GM12892 (cell line): ENCODE data around the gene FCRL6. TPM values are rescaled to one million over a fixed set of nuclear protein-coding genes. Genes with fewer than 3 reads are reported as not detected.

Source experiments
- DNase-seq: peaks from one replicate; pipeline ENCODE4 v3.0.0; 2011; ENCODE audit not compliant: insufficient read length
- FAIRE-seq: peaks from 2 replicates; lab custom pipeline; 2011; peaks lifted over from hg19 to GRCh38; lab: Jason Lieb, UNC
- POLR2A ChIP-seq: IDR thresholded peaks from 2 replicates; pipeline ENCODE4 v1.6.1; 2011; ENCODE audit warnings: low read depth, low read length, control low read depth
- POLR2AphosphoS5 ChIP-seq: IDR thresholded peaks from 2 replicates; pipeline ENCODE4 v1.6.1; 2011; ENCODE audit warnings: low read depth, low read length, control low read depth
- TAF1 ChIP-seq: IDR thresholded peaks from 2 replicates; pipeline ENCODE4 v1.6.1; 2011; ENCODE audit warnings: low read depth, mild to moderate bottlenecking, control low read depth, low read length, borderline replicate concordance
- polyA plus RNA-seq: library from polyadenylated mRNA; unstranded; fragments of >200 nt; gene quantifications from one replicate; pipeline ENCODE4 v1.2.1, GENCODE V29; 2012; ENCODE audit warnings: missing spikeins, inconsistent platforms; ENCODE audit not compliant: missing spikeins

FCRL6 gene
- polyA plus RNA-seq = not detected

- TF ChIP-seq TAF1 (no peak), POLR2A (no peak), POLR2AphosphoS5 (no peak)
- FAIRE-seq (no peak), DNase-seq (no peak)
Measured at GRCh38 chr1:159802111-159802510, at the start of gene FCRL6. FCRL6 (plus strand) TSS chr1:159802360; CDS start chr1:159802425, 65 bp downstream.

- no peak for DNase-seq
- no peak for FAIRE-seq
- TF ChIP-seq POLR2A (no peak), TAF1 (no peak), POLR2AphosphoS5 (no peak)
Measured at GRCh38 chr1:159753386-159753785, 48.8 kb upstream of the FCRL6 start.

GRCh38 chr1:159755451-159756007 lies 46.6 kb upstream of the FCRL6 start:
- FAIRE-seq = no peak
- no peak for DNase-seq

GRCh38 chr1:159756397-159756796 lies 45.8 kb upstream of the FCRL6 start:
- no peak for DNase-seq
- TF ChIP-seq TAF1 = no peak
- TF ChIP-seq POLR2A = no peak
- TF ChIP-seq POLR2AphosphoS5 = no peak
- FAIRE-seq = no peak

More at GRCh38 chr1:159755451-159756007, 46.6 kb upstream of the FCRL6 start:
- TF ChIP-seq POLR2AphosphoS5 = no peak
- no peak for TF ChIP-seq TAF1
- TF ChIP-seq POLR2A = no peak

- DNase-seq (no peak), FAIRE-seq (no peak)
- no peak for TF ChIP-seq TAF1
- TF ChIP-seq POLR2AphosphoS5 = no peak
Measured at GRCh38 chr1:159763686-159764085, 38.5 kb upstream of the FCRL6 start.

- no peak for TF ChIP-seq POLR2A
- TF ChIP-seq TAF1 = no peak
- TF ChIP-seq POLR2AphosphoS5 = no peak
- no peak for DNase-seq
- no peak for FAIRE-seq
Measured at GRCh38 chr1:159765806-159766205, 36.4 kb upstream of the FCRL6 start.

- no peak for DNase-seq
- no peak for FAIRE-seq
- no peak for TF ChIP-seq TAF1
- TF ChIP-seq POLR2A = no peak
- TF ChIP-seq POLR2AphosphoS5 = no peak
Measured at GRCh38 chr1:159771127-159771895, 30.8 kb upstream of the FCRL6 start.

GRCh38 chr1:159774465-159774864 lies 27.7 kb upstream of the FCRL6 start:
- DNase-seq = no peak
- no peak for FAIRE-seq
- no peak for TF ChIP-seq TAF1
- no peak for TF ChIP-seq POLR2AphosphoS5
- TF ChIP-seq POLR2A = no peak

GRCh38 chr1:159775716-159776115 lies 26.4 kb upstream of the FCRL6 start:
- FAIRE-seq = no peak
- DNase-seq = no peak
- TF ChIP-seq POLR2A (no peak), TAF1 (no peak), POLR2AphosphoS5 (no peak)

GRCh38 chr1:159778266-159778665 lies 23.9 kb upstream of the FCRL6 start:
- FAIRE-seq = no peak

GRCh38 chr1:159779403-159779851 lies 22.7 kb upstream of the FCRL6 start:
- TF ChIP-seq POLR2A = no peak
- no peak for TF ChIP-seq TAF1
- TF ChIP-seq POLR2AphosphoS5 = no peak
- DNase-seq (no peak), FAIRE-seq (no peak)

More at GRCh38 chr1:159778266-159778665, 23.9 kb upstream of the FCRL6 start:
- no peak for DNase-seq
- no peak for TF ChIP-seq TAF1
- no peak for TF ChIP-seq POLR2A
- no peak for TF ChIP-seq POLR2AphosphoS5
